SU-DHL-6 (cell line): ENCODE data around the gene KIF17.

Source experiments
- CTCF ChIP-seq: fragments of 200-600 bp; sonication (generic); IDR thresholded peaks from one replicate; pipeline ENCODE4 v1.5.1; 2017; ENCODE audit warnings: antibody characterized with exemption, mild to moderate bottlenecking, low read length, moderate library complexity; ENCODE audit not compliant: insufficient read depth, poor library complexity, severe bottlenecking
- EZH2phosphoT487 ChIP-seq: fragments of 200-600 bp; sonication (generic), shearing (Covaris generic); conservative IDR thresholded peaks from 2 replicates; pipeline ENCODE4 v1.6.1; 2018; ENCODE audit warnings: mild to moderate bottlenecking, antibody characterized with exemption, low read length, moderate library complexity, mixed read lengths

GRCh38 chr1:20686883-20687725, 30.7 kb downstream of the KIF17 start:
- TF ChIP-seq CTCF (no peak), EZH2phosphoT487 (no peak)
